Common myeloid progenitor, CD34-positive (primary cell): ENCODE results near the gene GCNT2.
"Not testable (repeated sequence)": the region's sequence is repeated elsewhere in the genome, so short reads cannot be mapped to it uniquely, and the experiment has no call there.

Experiments used
- CTCF ChIA-PET: fragments of 350-600 bp; sonication (Branson Sonifier 250); formaldehyde crosslinking; loops from one replicate; lab custom pipeline; 2021; ENCODE audit warnings: antibody characterized with exemption; lab: Charles Lee
- POLR2A ChIA-PET: fragments of 350-600 bp; sonication (Branson Sonifier 250); formaldehyde crosslinking; loops from one replicate; lab custom pipeline; 2021; ENCODE audit warnings: antibody characterized with exemption; lab: Charles Lee
- DNase-seq, 3 donors: peaks; one replicate each; pipeline versions ENCODE4 v3.0.0 to v3.0.0-alpha.2; 2013
- H3K27ac ChIP-seq, 2 experiments: 1 replicate in 1 of 2; 2 replicates in 1 of 2; pipeline ENCODE4 v1.7.0; 2013; ENCODE audit warnings: inconsistent platforms in 2 of 2, low read length in 2 of 2, mild to moderate bottlenecking in 2 of 2, low read depth in 1 of 2, moderate library complexity in 1 of 2; ENCODE audit not compliant: severe bottlenecking in 2 of 2, insufficient read depth in 1 of 2, poor library complexity in 1 of 2
- H3K27me3 ChIP-seq, 5 experiments: replicated peaks in 2 of 5; 1 replicate in 3 of 5; 2 replicates in 2 of 5; pipeline versions ENCODE4 v1.6.1 to v1.7.0; 2013; ENCODE audit warnings: low read length in 4 of 5, mild to moderate bottlenecking in 2 of 5, moderate library complexity in 2 of 5, inconsistent platforms in 1 of 5; ENCODE audit not compliant: insufficient read depth in 5 of 5, control insufficient read depth in 4 of 5
- H3K36me3 ChIP-seq, 4 experiments: 1 replicate in 2 of 4; 2 replicates in 2 of 4; pipeline versions ENCODE4 v1.6.1 to v1.7.0; 2013; ENCODE audit warnings: low read length in 3 of 4, control low read depth in 1 of 4, mild to moderate bottlenecking in 1 of 4; ENCODE audit not compliant: control insufficient read depth in 4 of 4, insufficient read depth in 4 of 4
- H3K4me1 ChIP-seq, 4 experiments: 1 replicate in 3 of 4; 2 replicates in 1 of 4; pipeline versions ENCODE4 v1.6.1 to v1.7.1; 2013; ENCODE audit warnings: low read length in 3 of 4, mild to moderate bottlenecking in 3 of 4, control low read depth in 1 of 4, inconsistent platforms in 1 of 4, moderate library complexity in 1 of 4; ENCODE audit not compliant: control insufficient read depth in 4 of 4, insufficient read depth in 4 of 4; ENCODE audit errors: control extremely low read depth in 1 of 4
- H3K4me3 ChIP-seq, 7 experiments: 1 replicate in 4 of 7; 2 replicates in 3 of 7; pipeline versions ENCODE4 v1.5.1 to v1.7.0; 2013; ENCODE audit warnings: mild to moderate bottlenecking in 7 of 7, low read length in 6 of 7, moderate library complexity in 6 of 7, inconsistent platforms in 2 of 7, low read depth in 2 of 7, control low read depth in 1 of 7; ENCODE audit not compliant: insufficient read depth in 4 of 7, control insufficient read depth in 1 of 7; ENCODE audit errors: extremely low read depth in 1 of 7
- H3K9me3 ChIP-seq, 5 experiments: 1 replicate in 4 of 5; 2 replicates in 1 of 5; pipeline versions ENCODE4 v1.6.1 to v1.7.1; 2013; ENCODE audit warnings: low read length in 4 of 5, mild to moderate bottlenecking in 2 of 5, inconsistent platforms in 1 of 5, low read depth in 1 of 5, moderate library complexity in 1 of 5; ENCODE audit not compliant: control insufficient read depth in 4 of 5, insufficient read depth in 2 of 5; ENCODE audit errors: control extremely low read depth in 1 of 5
- WGBS: methylation state at CpG from one replicate; pipeline ENCODE4 v1.1.5; 2013; ENCODE audit not compliant: insufficient coverage; 5-methylcytosine and 5-hydroxymethylcytosine counted together

GCNT2 gene

GRCh38 chr6:10612161-10612560 lies 91.0 kb downstream of the GCNT2 start:
- Histone ChIP-seq H3K4me3 (no peak overlapping the region), H3K4me1 (peaks cover 0 to 4% (median 0%) of the 10 kb centered on the region in 4 experiments), H3K27me3 (no peaks in the 10 kb centered on the region), H3K36me3 (peaks cover 0 to 6% (median 3%) of the 10 kb centered on the region in 4 experiments), H3K9me3 (peaks cover 0 to 6% (median 2%) of the 10 kb centered on the region in 5 experiments), H3K27ac (no peak overlapping the region)
- POLR2A ChIA-PET: no interaction called here
- CTCF ChIA-PET: interaction anchor here (1.2 kb wide), 1 partner anchor 101 kb away, joined by 4 read pairs; no protein-coding TSS in a partner anchor
- DNase-seq: no peak
- whole genome bisulfite sequencing: 100% methylated on average over 2 of the region's 8 CpGs

DNA sequence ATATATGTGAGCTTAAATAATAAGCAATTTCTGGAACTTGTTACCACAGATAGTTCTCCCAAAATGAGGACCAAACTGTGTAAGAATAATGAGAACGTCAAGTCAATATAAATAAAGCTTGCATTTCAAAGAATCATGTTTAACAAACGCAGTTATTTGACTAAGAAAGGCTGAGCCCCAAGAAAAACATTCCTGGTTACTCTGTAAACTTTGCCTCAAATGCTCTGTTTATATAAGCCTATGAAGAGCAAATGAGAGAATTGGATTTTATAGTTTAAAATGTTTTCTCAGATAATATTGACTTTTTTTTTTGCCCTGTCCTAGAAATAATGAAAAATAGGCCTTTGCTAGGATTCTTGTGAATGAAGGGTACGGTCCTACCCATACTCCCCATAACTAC lies 91.9 kb downstream of the GCNT2 start:
- Histone ChIP-seq H3K36me3 (peaks cover 0 to 6% (median 2%) of the 10 kb centered on the region in 4 experiments), H3K4me1 (peaks cover 0 to 4% (median 0%) of the 10 kb centered on the region in 4 experiments), H3K27me3 (no peaks in the 10 kb centered on the region), H3K9me3 (peaks cover 0 to 6% (median 2%) of the 10 kb centered on the region in 5 experiments), H3K27ac (no peak overlapping the region), H3K4me3 (no peak overlapping the region)
- ChIA-PET POLR2A (interaction anchor here (1.1 kb wide), 1 partner anchor 10 kb away, joined by 3 read pairs; no protein-coding TSS in a partner anchor), CTCF (interaction anchor here (0.7 to 1.2 kb wide), 2 partner anchors 27 to 102 kb away, joined by 3 to 4 read pairs; no protein-coding TSS in a partner anchor)
- WGBS: 100% methylated on average over 1 of the region's 3 CpGs
- DNase-seq: no peak

- peaks cover 0 to 3% (median 2%) of the 10 kb centered on the region in 5 experiments for H3K9me3 ChIP-seq
- peaks cover 0 to 4% (median 2%) of the 10 kb centered on the region in 4 experiments for H3K36me3 ChIP-seq
- WGBS: 100% methylated on average over 1 of the region's 2 CpGs
- ChIA-PET POLR2A (no interaction called here), CTCF (interaction anchor here (1.4 kb wide), 1 partner anchor 103 kb away, joined by 3 read pairs; no protein-coding TSS in a partner anchor)
- DNase-seq: no peak
- no peak overlapping the region for H3K27ac ChIP-seq
- H3K4me1 ChIP-seq: peaks cover 0 to 4% (median 0%) of the 10 kb centered on the region in 4 experiments
- H3K27me3 ChIP-seq: no peaks in the 10 kb centered on the region
- no peak overlapping the region for H3K4me3 ChIP-seq
Observed at GRCh38 chr6:10613723-10614122, 92.6 kb downstream of the GCNT2 start.

GRCh38 chr6:10615675-10616074 lies 94.5 kb downstream of the GCNT2 start:
- Histone ChIP-seq H3K27ac (no peak overlapping the region), H3K4me3 (no peak overlapping the region), H3K9me3 (no peaks in the 10 kb centered on the region), H3K4me1 (peaks cover 0 to 4% (median 0%) of the 10 kb centered on the region in 4 experiments), H3K27me3 (no peaks in the 10 kb centered on the region), H3K36me3 (peaks cover 0 to 4% (median 2%) of the 10 kb centered on the region in 4 experiments)
- CTCF ChIA-PET: no interaction called here
- POLR2A ChIA-PET: no interaction called here
- no peak for DNase-seq
- WGBS: 97% methylated on average over 7 of the region's 8 CpGs

- POLR2A ChIA-PET: interaction anchor here (0.6 kb wide), 1 partner anchor 23 kb away, joined by 4 read pairs; no protein-coding TSS in a partner anchor
- 70% methylated on average over 3 of the region's 3 CpGs for WGBS
- not testable (repeated sequence) for H3K4me3 ChIP-seq, H3K27ac ChIP-seq, DNase-seq, H3K36me3 ChIP-seq, H3K9me3 ChIP-seq, H3K4me1 ChIP-seq, H3K27me3 ChIP-seq
- CTCF ChIA-PET: interaction anchor here (1.1 kb wide), 1 partner anchor 9 kb away, joined by 3 read pairs; no protein-coding TSS in a partner anchor
Observed at GRCh38 chr6:10616266-10616665, 95.1 kb downstream of the GCNT2 start.

GRCh38 chr6:10617008-10617696 lies 96.0 kb downstream of the GCNT2 start:
- no peak overlapping the region for H3K27ac ChIP-seq
- H3K9me3 ChIP-seq: peaks cover 0 to 2% (median 0%) of the 10 kb centered on the region in 5 experiments
- WGBS: 97% methylated on average over 33 of the region's 42 CpGs
- no peak overlapping the region for H3K4me3 ChIP-seq
- no peaks in the 10 kb centered on the region for H3K27me3 ChIP-seq
- ChIA-PET POLR2A (no interaction called here), CTCF (interaction anchor here (0.7 to 1.1 kb wide), 2 partner anchors 8 to 107 kb away, joined by 3 read pairs; no protein-coding TSS in a partner anchor)
- H3K4me1 ChIP-seq: peaks cover 0 to 4% (median 0%) of the 10 kb centered on the region in 4 experiments
- DNase-seq: no peak
- peaks cover 0 to 15% (median 6%) of the 10 kb centered on the region in 4 experiments for H3K36me3 ChIP-seq

- CTCF ChIA-PET: interaction anchor here (1.0 to 2.0 kb wide), 2 partner anchors 8 to 108 kb away, joined by 3 to 4 read pairs; no protein-coding TSS in a partner anchor
- DNase-seq: no peak
Observed at GRCh38 chr6:10618409-10618808, 97.3 kb downstream of the GCNT2 start.

More at GRCh38 chr6:10618409-10618808, 97.3 kb downstream of the GCNT2 start:
- Histone ChIP-seq H3K4me3 (no peak overlapping the region), H3K27ac (no peak overlapping the region), H3K4me1 (peaks cover 0 to 4% (median 0%) of the 10 kb centered on the region in 4 experiments), H3K9me3 (peaks cover 0 to 4% (median 0%) of the 10 kb centered on the region in 5 experiments), H3K36me3 (peaks cover 0 to 25% (median 9%) of the 10 kb centered on the region in 4 experiments), H3K27me3 (no peaks in the 10 kb centered on the region)
- WGBS: no CpG with 5 or more reads among the region's 3 CpGs
- POLR2A ChIA-PET: interaction anchor here (0.8 kb wide), 1 partner anchor 96 kb away, joined by 3 read pairs; no protein-coding TSS in a partner anchor
